Measurements from ENCODE around the gene ZNF124.

The ZNF124 gene

GRCh38 chr1:247111700-247112478 lies 59.9 kb downstream of the ZNF124 start:
- no peak for DNase-seq

GRCh38 chr1:247111259-247111699 lies 60.5 kb downstream of the ZNF124 start:
- no peak for DNase-seq

GRCh38 chr1:247110627-247111258 lies 61.1 kb downstream of the ZNF124 start:
- no peak for DNase-seq

- no peak for DNase-seq
Measured at GRCh38 chr1:247107694-247108093, 64.1 kb downstream of the ZNF124 start.

- no peak for DNase-seq
Measured at GRCh38 chr1:247105966-247106365, 65.9 kb downstream of the ZNF124 start.
